ENCODE data around the gene NGF. TPM values are rescaled to one million over a fixed set of nuclear protein-coding genes. Genes with fewer than 3 reads are reported as not detected.

Gene NGF
- total RNA-seq, 1 experiment from 2014 or later: not detected

DNA sequence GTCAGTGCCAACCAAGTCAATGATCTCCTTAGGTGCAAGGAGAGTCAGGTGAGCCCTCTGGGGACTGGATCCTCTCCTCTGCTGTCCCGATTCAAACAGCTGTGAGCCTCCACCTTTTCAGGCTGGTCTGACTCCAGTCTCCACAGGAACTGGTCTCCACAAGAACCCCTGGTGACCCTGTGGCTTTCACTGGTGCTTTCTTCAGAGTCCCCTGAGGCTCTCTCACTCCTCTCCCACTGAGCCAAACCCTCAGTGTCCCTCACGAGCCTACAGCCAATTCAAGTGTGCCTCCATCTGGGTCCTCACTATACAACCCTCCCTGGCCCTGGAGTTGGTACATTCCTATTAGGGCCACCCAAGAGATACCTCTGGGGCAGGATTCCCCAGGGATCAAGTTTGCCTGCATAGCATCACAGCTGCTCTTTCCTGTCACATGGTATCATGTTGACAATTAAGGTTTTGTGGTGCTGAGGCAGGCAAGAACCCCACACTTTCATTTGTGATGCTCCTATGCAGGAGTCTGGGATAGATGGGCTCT lies 5.2 kb upstream of the NGF start:
- in situ Hi-C loops (cut with HindIII; ENCODE audit: low pct_unique_long_range_greater_than_20kb, low sequenced_read_pairs): no loop called here
- no peak for DNase-seq (ENCODE audit: low read depth, low spot score)

DNA sequence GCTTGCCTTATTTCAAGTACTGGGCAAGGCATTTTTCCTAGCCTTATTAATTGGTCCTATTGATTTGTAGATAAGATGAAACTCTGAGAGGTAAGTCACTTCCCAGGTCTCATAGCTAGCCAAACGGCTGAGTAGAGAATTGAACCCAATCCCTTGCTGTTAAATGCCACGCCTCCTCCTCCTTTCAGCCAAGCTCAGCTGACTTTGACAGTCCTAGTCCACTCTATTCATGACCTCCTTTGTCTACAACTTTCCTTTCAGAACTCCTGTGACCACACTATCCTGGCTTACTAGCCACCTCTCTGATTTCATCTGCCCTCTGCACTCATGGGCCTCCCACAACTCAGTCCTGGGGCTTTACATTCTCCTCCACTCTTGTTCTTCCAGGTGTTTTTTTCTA lies 3.9 kb upstream of the NGF start:
- in situ Hi-C loops (cut with HindIII; ENCODE audit: low pct_unique_long_range_greater_than_20kb, low sequenced_read_pairs): no loop called here
- no peak for DNase-seq (ENCODE audit: low read depth, low spot score)

DNA sequence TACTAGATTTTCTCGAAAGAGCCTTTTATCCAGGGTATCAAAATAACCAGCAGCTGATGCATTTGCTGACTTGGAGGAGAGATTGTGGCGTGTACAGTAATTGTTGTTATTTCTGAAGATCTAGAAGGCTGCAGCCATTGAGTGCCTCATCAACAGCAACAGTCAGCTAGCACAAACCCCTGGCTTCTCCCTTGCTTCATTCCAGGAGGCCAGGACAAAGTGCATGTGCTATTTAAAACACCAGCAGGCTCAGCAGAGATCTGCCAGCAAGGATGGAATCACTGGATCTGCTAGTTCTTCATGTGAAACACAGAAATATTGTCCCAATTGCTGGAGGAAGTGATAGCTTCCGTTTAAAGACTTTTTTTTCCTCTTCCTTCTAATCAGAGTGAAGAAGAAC lies 2.8 kb upstream of the NGF start:
- no peak for DNase-seq (ENCODE audit: low read depth, low spot score)
- in situ Hi-C loops (cut with HindIII; ENCODE audit: low pct_unique_long_range_greater_than_20kb, low sequenced_read_pairs): no loop called here

GRCh38 chr1:115338457-115338820 lies 390 bp upstream of the NGF start:
- DNase-seq (ENCODE audit: low read depth, low spot score): no peak
- in situ Hi-C loops (cut with HindIII; ENCODE audit: low pct_unique_long_range_greater_than_20kb, low sequenced_read_pairs): no loop called here

DNA sequence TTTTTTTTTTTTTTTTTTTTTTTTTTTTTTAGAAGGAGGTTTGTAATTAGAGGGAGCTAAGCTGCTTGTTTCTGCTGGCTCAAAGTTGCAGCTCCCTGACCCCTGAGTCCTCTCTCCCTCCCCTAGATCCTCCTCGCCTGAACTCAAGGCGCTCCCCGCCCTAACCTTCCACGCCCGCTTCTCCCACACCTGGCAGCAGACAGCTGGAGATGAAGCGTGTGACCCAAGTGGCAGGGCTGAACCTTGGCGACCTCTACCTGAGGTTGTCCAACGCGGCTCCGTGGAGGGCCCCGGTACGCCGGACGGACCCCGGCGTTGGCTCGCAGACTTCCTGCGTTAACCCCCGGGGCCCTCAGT lies 795 bp downstream of the NGF start:
- DNase-seq (ENCODE audit: low read depth, low spot score): no peak
- in situ Hi-C loops (cut with HindIII; ENCODE audit: low pct_unique_long_range_greater_than_20kb, low sequenced_read_pairs): no loop called here

DNA sequence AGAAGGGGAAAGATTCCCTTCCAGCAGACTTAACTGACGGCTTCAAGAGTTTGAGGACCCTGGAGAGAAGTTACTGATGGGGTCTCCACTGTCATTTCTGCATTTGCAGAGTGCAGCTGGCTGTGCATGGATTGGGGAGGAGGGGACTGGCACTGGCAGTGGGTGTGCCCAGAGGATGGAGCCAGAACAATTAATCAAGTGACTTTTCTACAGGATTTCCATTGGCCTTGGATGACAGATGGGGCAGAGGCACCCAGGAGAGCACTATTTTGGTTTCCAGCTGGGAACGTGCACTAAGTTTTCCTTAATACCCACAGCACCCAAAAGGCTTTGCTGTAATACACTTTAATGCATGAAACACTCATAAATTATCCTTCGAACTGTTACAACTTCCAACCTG lies 1.3 kb downstream of the NGF start:
- in situ Hi-C loops (cut with HindIII; ENCODE audit: low pct_unique_long_range_greater_than_20kb, low sequenced_read_pairs): no loop called here

GRCh38 chr1:115332813-115333608 lies 5.0 kb downstream of the NGF start:
- in situ Hi-C loops (cut with HindIII; ENCODE audit: low pct_unique_long_range_greater_than_20kb, low sequenced_read_pairs): no loop called here
- no peak for DNase-seq (ENCODE audit: low read depth, low spot score)

More for the DNA sequence above, 1.3 kb downstream of the NGF start:
- DNase-seq (ENCODE audit: low read depth, low spot score): no peak

- in situ Hi-C loops (cut with HindIII; ENCODE audit: low pct_unique_long_range_greater_than_20kb, low sequenced_read_pairs): no loop called here
- no peak for DNase-seq (ENCODE audit: low read depth, low spot score)
These were observed 6.3 kb downstream of the NGF start for GRCh38 chr1:115331558-115332331.

DNA sequence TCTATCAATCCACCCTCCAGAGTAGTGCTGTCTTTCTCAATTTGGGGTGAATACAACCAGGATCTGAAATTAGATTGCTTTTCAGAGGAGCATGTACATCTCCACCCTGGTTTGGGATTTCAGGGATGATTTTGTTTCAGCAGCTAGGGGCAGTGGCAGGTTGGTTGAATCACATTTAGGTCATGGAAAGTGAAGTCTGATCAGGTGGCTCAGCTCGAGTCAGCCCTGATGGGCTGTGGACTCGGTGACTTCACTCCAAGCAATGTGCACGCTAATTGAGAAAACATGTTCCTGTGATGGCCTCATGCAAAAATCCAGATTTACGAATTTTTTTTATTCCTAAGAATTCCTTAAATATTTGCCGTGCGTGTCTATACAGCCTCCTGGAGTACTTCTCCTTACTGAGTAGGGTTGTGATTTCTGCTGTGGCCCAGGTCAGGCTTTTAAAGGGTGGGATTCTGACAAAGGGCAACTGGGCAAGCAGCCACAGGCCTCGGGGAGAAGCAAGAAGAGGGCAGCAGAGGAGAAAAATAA lies 7.5 kb downstream of the NGF start:
- DNase-seq (ENCODE audit: low read depth, low spot score): no peak
- in situ Hi-C loops (cut with HindIII; ENCODE audit: low pct_unique_long_range_greater_than_20kb, low sequenced_read_pairs): no loop called here

DNA sequence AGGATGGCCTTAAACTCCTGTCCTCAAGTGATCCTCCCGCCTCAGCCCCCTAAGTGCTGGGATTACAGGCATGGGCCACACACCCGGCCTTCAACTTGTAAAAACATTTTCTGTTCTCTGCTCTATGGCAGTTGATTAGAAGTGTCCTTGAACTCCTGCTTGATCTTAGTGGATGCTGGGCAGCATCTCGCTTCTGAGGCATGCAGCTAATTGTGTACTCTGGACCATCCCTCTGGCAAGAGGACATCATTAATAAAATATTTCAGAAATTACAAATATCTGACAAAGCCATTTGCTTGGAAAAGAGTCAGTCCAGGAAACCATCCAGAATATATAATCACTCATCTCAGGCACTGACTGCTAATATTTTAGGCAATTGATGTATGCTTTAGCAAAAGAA lies 8.1 kb downstream of the NGF start:
- no peak for DNase-seq (ENCODE audit: low read depth, low spot score)
- in situ Hi-C loops (cut with HindIII; ENCODE audit: low pct_unique_long_range_greater_than_20kb, low sequenced_read_pairs): no loop called here

DNA sequence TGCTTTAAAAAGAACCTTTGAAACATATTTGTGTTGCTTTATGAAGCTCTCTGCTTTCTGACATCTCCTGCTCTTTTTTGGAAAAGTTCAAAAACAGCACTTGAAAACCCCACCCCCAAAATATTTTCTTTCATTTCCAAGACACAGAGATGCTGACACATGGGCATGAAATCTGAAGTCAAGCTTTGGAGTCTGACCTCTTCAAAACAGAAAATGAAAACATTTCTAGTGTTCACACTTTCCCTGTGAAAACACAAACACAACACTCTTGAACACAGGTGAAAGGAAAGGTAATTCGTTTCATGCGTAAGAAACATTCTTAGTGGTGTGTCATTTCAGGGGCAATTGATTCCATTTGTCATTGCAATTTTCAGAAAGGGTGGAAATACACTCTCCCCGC lies 10.8 kb downstream of the NGF start:
- DNase-seq (ENCODE audit: low read depth, low spot score): no peak
- in situ Hi-C loops (cut with HindIII; ENCODE audit: low pct_unique_long_range_greater_than_20kb, low sequenced_read_pairs): no loop called here

- in situ Hi-C loops (cut with HindIII; ENCODE audit: low pct_unique_long_range_greater_than_20kb, low sequenced_read_pairs): no loop called here
- no peak for DNase-seq (ENCODE audit: low read depth, low spot score)
These were observed 11.6 kb downstream of the NGF start for GRCh38 chr1:115326419-115326818.

DNA sequence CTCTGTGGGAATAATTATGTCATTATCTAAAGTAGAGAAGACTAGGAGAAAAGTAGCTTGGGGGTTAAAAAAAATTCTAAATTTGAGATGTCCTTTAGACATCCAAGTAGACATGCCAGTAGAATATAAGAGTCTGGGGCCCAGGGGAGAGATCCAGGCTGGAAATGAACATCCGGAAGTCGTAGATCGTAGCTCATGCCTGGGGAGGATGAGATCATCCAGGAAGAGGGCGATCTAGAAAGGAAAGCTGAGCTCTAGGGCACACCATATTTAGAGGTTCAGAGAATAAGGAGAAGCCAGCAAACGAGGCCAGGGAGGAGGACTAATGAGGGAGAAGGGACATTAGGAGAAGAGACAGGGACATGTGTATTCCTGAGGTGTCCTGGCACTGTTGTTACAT lies 12.2 kb downstream of the NGF start:
- in situ Hi-C loops (cut with HindIII; ENCODE audit: low pct_unique_long_range_greater_than_20kb, low sequenced_read_pairs): no loop called here
- no peak for DNase-seq (ENCODE audit: low read depth, low spot score)

- DNase-seq (ENCODE audit: low read depth, low spot score): no peak
- in situ Hi-C loops (cut with HindIII; ENCODE audit: low pct_unique_long_range_greater_than_20kb, low sequenced_read_pairs): no loop called here
These were observed 13.2 kb downstream of the NGF start for GRCh38 chr1:115324649-115325420.

DNA sequence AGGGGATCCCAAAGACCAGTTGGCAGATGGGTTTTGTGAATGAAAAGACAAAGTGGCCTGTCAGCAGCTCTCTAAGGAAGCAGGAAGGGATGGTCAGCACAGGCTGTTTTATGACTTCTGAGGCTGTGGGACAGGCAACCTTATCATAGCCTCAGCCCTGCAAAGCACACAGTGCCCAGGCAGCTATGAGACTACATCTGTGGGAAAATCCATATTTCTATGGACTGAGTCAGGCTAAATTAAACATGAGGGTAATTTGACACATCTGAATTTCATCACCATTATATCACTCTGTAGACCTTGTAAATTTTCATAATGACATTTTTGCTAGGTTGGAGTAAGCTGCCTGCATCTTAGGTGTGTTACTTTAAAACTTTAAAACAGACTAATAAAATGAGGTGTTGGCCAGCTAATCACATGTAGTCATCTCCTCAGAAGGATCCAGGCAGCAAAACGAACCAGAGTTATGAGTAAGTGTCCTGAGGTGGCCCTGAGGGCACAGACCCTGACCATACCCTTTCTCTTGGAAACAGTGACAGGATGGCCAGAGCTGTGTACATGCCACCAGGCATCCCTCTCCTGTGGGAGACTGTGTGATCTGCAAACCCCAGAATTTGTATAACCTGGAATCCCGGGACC lies 14.6 kb downstream of the NGF start:
- in situ Hi-C loops (cut with HindIII; ENCODE audit: low pct_unique_long_range_greater_than_20kb, low sequenced_read_pairs): no loop called here
- DNase-seq (ENCODE audit: low read depth, low spot score): no peak

GRCh38 chr1:115322631-115323030 lies 15.4 kb downstream of the NGF start:
- in situ Hi-C loops (cut with HindIII; ENCODE audit: low pct_unique_long_range_greater_than_20kb, low sequenced_read_pairs): no loop called here
- DNase-seq (ENCODE audit: low read depth, low spot score): no peak

- DNase-seq (ENCODE audit: low read depth, low spot score): no peak
- in situ Hi-C loops (cut with HindIII; ENCODE audit: low pct_unique_long_range_greater_than_20kb, low sequenced_read_pairs): no loop called here
These were observed 17.7 kb downstream of the NGF start for GRCh38 chr1:115320377-115320776.

GRCh38 chr1:115319706-115320105 lies 18.3 kb downstream of the NGF start:
- in situ Hi-C loops (cut with HindIII; ENCODE audit: low pct_unique_long_range_greater_than_20kb, low sequenced_read_pairs): no loop called here
- no peak for DNase-seq (ENCODE audit: low read depth, low spot score)

Data from SK-MEL-5 (cell line).